A673 (cell line): ENCODE data around the gene ITGB8.

Source experiments
- EZH2 ChIP-seq: fragments of 200-600 bp; sonication (generic); IDR thresholded peaks from 2 replicates; pipeline ENCODE4 v1.6.1; 2017; ENCODE audit warnings: borderline replicate concordance, low read depth, mild to moderate bottlenecking, mixed read lengths, antibody characterized with exemption, low read length; ENCODE audit not compliant: poor library complexity, severe bottlenecking
- TF ChIP-seq, protein P1 (sequence below): fragments of 300-800, 200-600 bp; sonication (generic); conservative IDR thresholded peaks from 2 replicates; pipeline ENCODE4 v1.5.1; 2017; ENCODE audit warnings: low read depth, mild to moderate bottlenecking, antibody characterized with exemption, low read length, moderate library complexity, mixed read lengths

DNA sequence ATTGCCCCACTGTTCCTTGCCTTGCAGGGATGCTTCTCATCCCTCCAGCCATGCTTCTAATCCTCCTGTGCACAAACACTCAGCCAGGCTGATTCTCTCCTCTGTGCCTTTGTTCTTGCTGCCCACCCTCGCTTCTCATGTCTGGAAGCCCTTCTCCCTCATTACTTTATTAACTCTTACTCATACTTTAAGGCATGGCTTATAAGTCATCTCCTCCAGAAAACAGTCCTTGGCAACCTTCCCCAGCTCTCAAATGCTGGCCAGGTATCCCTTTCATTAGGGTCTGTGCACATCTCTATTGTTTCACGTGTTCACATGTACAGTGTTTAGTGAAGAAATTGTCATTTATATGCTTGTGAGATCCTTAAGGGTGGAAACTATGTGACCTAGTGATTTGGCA is 62.9 kb downstream of the ITGB8 start:
- TF ChIP-seq, protein P1, sequence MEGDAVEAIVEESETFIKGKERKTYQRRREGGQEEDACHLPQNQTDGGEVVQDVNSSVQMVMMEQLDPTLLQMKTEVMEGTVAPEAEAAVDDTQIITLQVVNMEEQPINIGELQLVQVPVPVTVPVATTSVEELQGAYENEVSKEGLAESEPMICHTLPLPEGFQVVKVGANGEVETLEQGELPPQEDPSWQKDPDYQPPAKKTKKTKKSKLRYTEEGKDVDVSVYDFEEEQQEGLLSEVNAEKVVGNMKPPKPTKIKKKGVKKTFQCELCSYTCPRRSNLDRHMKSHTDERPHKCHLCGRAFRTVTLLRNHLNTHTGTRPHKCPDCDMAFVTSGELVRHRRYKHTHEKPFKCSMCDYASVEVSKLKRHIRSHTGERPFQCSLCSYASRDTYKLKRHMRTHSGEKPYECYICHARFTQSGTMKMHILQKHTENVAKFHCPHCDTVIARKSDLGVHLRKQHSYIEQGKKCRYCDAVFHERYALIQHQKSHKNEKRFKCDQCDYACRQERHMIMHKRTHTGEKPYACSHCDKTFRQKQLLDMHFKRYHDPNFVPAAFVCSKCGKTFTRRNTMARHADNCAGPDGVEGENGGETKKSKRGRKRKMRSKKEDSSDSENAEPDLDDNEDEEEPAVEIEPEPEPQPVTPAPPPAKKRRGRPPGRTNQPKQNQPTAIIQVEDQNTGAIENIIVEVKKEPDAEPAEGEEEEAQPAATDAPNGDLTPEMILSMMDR: no peak
- TF ChIP-seq EZH2: no peak
